NCI-H2081 (cell line): ENCODE data around the gene EFCAB6.

ENCODE experiments used
- DNase-seq, 2 experiments: peaks; one replicate each; lab custom pipeline; 2025; lab: John Stamatoyannopoulos, UW

EFCAB6 gene

GRCh38 chr22:43505423-43505822 is 306.7 kb downstream of the EFCAB6 start:
- no peak for DNase-seq

DNA sequence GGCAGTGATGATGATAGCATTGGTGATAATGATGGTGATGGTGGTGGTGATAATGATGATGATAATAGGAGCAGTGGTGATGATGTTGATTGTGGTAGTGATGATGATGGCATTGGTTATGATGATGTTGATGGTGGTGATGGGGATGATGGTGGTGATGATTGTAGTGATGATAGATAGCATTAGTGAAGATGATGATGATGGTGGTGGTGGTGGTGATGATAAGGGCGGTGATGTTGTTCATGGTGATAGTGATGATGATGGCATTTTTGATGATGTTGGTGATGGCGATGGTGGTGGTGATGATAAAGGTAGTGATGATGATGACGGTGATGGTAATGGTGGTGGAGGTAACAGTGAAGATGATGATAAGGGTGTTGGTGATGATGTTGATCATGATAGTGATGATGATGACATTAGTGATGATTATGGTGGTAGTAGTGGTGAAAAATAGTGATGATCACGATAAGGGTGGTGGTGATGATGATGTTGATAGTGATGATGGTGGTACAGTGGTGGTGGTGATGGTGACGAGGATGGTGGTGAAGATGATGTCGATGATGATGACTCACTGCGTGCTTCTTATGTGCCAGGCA is 307.3 kb downstream of the EFCAB6 start:
- no peak for DNase-seq

DNA sequence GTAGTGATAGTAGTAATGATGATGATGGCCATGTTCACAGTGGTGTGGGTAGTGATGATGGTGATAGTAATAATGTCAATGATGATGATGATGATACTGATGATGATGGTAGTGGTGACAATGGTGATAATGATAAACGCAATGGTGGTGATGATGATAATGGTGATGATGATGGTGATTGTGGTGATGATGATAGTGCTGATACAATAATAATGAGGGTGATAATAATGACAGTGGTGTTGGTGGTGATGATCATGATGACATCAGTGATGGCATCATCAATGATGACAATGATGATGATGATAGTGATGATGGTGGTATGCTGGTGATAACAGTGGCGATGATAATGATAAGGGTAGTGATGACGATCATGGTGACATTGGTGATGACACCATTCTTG is 308.0 kb downstream of the EFCAB6 start:
- DNase-seq = no peak

GRCh38 chr22:43502306-43502874 is 309.7 kb downstream of the EFCAB6 start:
- DNase-seq = no peak

GRCh38 chr22:43501878-43502277 is 310.2 kb downstream of the EFCAB6 start:
- no peak for DNase-seq

GRCh38 chr22:43500792-43501785 is 311.0 kb downstream of the EFCAB6 start:
- DNase-seq = no peak

DNA sequence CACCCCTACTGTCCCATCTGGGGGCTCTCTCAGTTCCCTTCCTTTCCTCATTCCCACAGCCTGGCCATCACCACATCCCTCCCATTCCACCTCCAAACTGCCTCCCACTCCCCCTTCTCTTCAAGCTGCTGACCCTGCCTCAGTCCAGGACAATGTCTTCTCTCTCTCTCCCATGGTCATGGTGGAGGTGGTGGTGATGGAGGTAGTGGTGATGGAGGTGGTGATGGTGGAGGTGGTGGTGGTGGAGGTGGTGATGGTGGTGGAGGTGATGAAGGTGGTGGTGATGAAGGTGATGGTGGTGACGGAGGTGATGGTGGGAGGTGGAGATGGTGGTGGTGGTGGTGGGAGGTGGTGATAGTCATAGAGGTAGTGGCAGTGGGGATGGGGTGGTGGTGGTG is 313.2 kb downstream of the EFCAB6 start:
- DNase-seq = no peak

GRCh38 chr22:43497956-43498855 is 313.9 kb downstream of the EFCAB6 start:
- DNase-seq = no peak

GRCh38 chr22:43493297-43493696 is 318.8 kb downstream of the EFCAB6 start:
- no peak for DNase-seq

- DNase-seq = no peak
Measured at GRCh38 chr22:43491737-43492136, 320.4 kb downstream of the EFCAB6 start.

GRCh38 chr22:43491177-43491576 is 320.9 kb downstream of the EFCAB6 start:
- DNase-seq = no peak

DNA sequence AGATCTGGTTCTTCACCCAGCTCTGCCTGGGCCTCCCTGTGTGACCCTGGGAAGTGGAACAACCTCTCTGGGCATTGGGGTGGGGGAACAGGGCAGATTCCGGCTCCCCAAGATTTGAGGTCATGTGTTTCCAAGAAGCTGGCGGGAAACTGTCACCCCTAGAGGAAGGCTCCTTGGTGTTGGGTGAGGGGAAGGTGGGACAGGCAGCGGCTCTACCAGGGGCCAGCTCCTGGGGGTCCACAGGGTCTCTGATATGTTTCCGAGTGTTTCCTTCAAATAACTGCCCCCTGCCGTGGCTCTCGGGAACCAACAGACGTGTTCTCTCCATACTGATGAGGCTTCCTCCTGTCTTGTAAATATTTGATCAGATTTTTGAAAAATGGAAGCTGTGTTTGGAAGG is 321.8 kb downstream of the EFCAB6 start:
- DNase-seq = no peak

DNA sequence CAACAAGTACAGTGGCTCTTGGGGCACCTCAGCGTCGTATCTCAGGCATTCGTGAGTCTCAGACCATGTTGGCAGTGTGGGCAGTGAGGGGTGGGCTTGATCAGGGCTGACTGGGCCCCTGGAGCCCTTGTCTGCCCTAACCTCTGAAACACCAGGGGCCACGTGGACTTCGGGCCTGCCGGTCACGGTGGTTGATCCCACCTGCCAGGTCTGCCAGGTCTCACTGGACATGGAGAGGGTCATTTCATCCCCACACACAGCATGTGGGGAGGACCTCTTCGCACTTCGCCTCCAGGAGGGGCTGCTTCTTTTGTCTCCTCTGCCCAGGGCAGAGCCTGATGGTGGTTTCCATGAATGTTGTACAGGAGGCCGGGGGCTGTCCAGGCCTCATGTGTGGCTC is 323.2 kb downstream of the EFCAB6 start:
- no peak for DNase-seq

DNA sequence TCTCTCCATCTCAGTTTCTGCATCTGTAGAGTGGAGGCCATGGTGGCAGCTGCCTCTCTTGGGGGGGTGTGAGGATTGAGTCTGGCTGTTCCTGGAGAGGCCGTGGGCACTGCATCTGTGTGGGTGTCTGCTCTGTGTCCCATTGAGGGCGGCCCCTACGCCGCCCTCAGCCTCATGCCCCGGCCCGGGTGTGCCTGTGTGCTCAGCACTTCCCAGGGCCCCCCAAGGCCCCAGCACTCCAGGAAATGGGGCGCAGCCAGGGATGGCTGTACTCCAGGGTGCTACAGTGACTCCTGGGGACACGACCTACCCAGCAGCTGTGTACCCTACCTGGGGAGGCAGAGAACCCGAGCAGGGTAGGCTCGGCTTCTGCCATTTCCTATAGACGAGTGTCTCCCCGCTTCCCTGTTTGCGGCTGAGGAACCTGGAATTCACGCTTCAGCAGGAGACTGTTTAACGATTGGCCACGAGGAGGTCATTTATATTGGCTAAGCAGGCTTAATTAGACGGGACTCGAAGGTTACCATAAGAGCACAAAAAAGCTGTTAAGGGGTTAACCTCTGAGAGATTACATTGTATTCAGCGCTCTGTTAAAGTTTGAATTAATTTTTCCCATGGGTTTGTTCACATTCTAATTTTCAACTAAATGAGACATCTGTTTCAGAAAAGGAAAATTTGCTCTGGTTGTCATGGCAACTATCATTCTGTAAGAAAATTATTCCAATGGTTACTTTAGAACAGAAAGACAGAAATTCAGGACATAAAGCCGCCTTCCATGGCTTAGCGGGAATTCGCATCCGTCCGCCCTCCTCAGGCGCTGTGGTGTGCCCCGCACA is 323.9 kb downstream of the EFCAB6 start:
- DNase-seq = no peak

GRCh38 chr22:43487311-43488030 is 324.6 kb downstream of the EFCAB6 start:
- no peak for DNase-seq

GRCh38 chr22:43485502-43486089 is 326.5 kb downstream of the EFCAB6 start:
- no peak for DNase-seq

DNA sequence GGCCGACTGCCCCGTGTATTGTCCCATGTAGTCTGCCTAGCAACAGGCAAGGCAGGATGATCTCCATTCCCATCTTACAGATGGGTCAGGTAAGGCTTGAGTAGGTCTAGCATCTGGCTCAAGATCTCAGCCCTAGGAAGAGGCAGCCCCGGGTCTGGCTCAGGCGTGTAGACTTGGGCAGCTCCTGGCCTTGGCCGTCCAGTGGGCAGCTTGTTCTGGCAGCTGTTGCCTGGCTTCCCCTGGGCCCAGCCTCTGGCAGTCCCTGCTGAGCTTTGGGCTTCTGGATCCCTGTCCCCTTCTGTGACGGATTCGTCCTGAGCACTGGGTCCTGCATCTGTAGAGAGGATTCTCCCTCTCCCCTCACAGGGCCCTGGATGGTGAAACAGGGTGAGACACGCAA is 327.9 kb downstream of the EFCAB6 start:
- DNase-seq = no peak

- DNase-seq = no peak
Measured at GRCh38 chr22:43483669-43484068, 328.4 kb downstream of the EFCAB6 start.

- DNase-seq = no peak
Measured at GRCh38 chr22:43483266-43483665, 328.8 kb downstream of the EFCAB6 start.

DNA sequence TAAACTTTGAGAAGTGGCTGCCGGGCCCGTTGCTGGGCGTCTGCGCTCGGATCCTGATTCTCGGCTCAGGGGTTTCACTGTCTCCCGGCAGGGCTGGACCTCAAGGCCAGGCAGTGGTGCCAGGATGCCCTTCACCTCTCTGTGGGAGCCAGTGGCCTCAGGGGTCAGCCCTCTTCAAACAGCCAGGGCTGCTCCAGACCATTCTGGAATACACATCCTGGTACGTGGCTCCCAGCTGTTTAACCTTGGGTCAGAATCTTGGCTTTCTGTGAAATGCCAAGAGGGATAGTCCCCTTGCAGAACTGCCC is 329.8 kb downstream of the EFCAB6 start:
- no peak for DNase-seq
